CD4-positive, alpha-beta T cell treated with Interleukin-21 for 1 hour (primary cell): ENCODE results near the gene MYO1D.
"Not testable (repeated sequence)": the region's sequence is repeated elsewhere in the genome, so short reads cannot be mapped to it uniquely, and the experiment has no call there.

Experiments
- DNase-seq: peaks from one replicate; pipeline ENCODE4 v3.0.0-alpha.2; 2020

Gene MYO1D

DNA sequence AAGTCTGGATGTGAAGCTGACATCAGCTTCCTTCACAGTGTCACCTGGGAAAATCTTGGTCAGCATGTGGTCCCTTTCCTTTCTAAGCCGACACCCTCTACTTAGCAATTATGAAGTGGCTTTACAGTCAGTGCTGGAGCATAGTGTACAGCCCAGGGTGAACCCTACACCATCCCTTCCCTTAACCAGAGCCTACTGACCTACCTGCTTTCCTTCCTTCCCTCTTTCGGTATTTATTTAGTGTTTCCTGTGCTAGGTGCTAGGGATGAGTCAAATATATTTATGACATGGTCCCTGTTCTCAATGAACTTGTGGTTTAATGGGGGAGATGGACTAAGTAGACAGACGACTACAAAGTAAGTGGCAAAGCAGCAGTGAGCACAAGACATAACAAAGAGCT lies 312.6 kb downstream of the MYO1D start:
- DNase-seq = no peak

DNA sequence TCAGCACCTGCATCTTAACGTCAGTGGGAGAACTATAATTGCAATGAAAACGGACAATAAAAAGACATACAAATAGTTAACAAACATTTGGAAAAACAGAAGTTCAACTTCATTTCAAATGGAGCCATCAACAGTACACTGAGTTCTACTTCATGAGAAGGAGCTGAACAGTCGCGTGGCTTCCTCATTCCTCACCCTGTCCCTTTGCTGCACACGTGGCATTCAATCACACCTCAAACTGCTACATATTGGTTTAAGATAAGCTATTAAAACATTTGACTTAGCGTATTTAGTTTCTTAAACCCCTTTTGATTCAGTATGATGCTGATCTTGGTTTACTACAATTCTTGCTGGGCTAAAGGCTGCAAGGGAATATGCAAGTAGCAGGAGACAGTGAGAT lies 313.3 kb downstream of the MYO1D start:
- DNase-seq = no peak

DNA sequence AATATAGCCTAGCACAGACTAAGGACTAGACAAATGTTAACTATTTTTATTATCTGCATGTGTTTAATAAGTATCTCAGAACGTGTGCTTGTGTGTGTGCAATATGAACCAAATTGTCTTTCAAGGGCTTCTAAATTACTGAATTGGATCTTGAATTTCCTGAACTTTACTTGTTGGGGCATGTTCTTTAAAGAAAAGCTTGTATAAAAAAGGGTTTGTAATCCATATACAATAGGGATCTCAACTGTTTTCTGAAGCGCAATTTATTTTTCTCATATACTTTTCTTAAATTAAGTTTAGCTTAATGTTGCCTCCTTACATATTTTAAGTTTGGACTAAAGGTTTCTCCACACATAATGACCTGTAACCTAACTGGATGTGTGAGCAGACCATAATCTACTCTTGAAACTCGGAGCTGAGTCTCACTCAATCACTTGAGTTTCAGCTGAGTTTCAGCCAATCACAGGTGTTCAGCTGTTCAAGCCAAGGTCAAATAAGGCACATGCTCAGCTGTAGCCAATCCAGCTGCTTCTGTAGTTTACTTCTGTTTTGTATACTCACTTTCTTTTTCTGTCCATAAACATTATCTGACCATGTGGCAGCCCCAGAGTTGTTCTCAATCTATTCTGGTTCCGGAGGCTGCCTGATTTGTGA lies 317.8 kb downstream of the MYO1D start:
- no peak for DNase-seq

DNA sequence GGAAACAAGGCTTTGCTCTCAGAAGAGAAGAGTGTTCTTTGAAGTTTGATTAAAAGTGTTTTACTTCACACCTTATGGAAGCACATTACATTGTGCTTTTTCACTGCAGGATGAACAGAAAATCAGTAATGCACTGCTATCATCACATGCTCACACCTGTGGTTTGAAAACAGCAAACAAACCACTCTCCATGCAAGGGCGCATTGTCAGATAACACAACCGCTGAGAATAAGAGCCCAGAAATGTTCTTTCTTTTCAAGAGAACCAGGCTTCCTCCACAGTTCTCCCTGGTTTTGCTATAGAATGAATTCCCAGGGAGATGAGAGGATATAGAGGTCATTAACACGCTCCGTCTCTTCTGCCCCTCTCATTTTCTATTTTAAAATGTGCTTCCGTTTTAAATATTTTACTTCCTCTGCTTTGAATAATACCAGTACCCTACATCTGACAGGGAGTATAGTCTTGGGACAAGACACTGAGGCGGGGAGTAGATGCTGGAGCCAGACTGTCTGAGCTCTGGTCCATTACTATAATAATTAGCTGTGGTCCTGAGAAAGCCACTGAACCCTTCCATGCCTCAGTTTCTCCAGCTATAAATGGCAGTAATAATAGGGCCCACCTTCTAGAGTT lies 318.5 kb downstream of the MYO1D start:
- DNase-seq = no peak

DNA sequence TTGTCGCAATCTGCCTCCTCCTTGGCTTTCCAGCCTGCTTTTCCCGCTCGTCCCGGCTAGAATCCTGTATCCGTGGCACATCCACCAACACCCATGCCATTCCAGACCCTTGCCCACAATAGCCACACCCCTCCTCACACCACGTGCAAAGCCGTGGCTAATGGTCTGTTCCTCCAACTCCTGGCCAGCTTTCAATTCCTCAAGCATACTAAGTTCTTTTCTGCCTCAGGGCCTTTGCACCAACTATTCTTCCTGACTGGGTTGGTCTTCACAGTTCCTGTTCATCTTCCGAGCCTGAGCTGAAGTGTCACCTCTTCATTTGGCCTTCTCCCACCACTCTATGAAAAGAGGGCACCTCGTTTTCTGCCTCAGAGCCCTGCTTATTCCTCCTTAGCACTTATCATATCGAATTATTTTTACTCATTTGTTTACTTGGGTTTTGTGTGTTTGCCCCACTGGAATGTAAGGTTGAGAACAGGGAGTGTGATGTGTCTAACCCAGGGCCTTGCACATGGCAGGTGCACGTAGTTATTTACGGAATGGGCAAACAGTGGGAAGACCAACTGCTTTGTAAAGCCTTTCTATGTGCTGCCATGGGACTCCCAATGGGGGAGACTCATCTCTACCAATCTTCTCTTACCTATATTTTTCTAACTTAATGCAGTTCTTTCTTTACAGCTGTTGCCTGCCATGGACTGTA lies 321.2 kb downstream of the MYO1D start:
- no peak for DNase-seq

DNA sequence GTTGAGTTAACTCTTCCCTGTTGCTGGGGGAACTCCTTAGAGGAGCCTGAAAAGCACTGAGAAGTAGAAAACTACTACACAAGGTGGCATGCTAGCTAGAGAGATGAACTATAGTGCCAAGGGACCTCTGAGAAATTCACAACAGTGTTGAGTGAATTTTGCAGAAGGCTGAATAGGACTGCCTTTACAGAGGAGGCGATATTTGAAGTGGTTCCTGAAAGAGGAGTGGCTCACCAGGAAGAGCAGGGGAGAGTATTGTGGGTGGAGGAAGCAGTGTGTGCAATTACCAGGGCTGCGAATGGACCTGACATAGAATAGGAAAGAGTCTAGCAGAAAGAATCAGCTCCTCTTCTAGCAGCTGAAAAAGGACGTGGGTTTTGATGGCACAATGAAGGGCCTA lies 323.8 kb downstream of the MYO1D start:
- no peak for DNase-seq

DNA sequence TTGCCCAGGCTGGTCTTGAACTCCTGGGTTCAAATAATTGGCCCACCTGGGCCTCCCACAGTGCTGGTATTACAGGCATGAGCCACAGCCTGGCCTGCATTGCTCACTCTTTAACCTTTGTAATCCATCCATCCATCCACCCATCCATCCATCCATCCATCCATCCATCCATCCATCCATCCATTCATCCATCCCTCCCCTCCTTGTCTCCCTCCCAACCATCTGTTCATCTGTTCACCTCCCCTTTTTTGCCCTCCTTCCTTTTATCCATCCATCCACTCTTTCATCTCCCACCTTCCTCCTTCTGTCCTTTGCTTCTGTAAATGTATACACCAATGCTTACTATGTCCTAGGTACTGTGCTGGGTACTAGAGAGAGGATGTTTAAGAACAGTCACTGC lies 324.6 kb downstream of the MYO1D start:
- DNase-seq = no peak

DNA sequence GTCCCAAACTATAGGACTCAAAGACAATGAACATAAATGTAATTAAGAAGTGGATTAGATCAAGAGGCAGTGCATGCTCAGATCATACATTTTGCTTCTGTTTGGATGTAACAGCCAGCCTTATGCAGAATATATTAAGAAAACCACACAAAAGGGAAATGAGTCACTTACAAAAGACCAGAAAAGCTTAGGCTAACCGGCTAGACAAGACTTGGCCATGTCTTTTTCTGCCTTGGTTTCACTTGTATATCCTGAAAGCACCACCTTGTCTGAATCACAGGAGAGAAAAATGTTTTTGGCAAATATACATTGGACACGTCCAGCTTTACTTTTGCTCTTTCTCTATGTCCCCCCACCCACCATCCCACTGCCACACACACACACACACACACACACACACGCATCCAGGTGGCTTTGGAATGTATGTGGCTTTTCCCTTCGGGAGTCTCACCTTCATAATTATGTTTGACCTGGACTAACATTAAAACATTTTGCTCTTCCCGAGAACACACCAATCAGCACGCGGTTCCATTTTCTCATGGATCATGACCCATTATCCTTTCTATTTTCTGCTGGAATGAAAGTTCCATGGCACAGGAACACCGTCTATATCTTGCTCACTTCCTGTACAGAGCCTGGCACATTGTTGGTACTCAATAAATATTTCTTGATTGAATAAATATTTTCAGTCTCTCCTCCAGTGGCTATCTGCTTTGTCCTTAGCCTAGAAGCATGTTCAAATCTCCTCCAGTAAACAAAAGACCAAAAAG lies 325.6 kb downstream of the MYO1D start:
- DNase-seq = peak; percentile 13

DNA sequence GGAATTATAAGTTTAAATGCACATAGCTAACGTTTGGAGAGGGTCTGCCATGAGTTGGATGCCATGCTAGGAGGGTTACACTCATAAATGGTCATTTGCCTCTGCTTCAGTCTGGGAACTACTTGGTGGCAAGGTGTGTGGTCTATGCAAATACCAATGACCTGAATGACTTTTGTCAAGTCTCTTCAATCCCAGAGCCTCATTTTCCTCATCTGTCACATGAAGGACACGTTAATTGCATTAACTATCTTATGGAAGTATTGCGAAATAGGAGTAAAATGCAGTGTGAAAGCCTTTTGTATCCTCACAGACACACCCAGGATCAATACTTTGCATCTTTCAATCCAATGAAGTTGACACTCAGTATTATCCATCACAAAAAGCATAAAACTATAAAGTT lies 327.4 kb downstream of the MYO1D start:
- no peak for DNase-seq

DNA sequence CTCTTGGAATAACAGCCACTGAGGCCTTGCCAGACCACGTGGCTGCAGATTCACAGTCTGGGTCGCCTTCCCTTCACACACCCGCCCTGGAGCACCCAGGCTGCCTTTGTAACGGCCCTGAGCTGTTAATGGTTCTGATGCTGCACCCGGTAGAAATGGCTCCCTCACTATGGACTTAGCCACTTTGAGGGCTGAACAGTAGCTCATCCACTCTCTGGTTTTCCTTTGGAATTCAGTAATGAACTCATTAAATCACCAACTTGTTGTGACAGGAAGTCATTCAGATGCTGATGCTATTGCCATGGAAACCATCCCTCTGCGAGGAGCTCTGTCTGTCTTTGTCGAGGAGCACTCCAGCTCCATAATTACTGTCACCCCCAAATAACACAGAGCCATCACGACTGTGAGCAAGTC lies 330.9 kb downstream of the MYO1D start:
- no peak for DNase-seq

DNA sequence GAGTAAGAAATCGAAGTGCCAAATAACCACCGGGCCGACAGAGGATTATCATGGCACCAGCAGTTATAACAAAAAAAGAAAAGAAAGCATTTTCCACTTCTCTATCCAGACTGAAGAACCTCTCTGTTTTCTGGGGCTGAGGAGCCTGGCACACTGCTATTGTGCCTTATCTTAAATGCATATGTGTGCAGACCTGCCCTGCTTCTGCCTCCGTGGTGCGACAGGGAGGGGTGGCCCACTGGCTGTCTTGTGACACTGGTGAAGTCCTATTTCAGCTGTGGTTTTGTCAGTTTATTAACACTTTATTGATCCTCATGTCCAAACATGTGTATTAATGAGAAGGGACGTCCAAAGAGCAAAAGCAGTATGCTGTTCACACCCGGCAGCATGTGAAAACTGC lies 334.7 kb downstream of the MYO1D start:
- no peak for DNase-seq

DNA sequence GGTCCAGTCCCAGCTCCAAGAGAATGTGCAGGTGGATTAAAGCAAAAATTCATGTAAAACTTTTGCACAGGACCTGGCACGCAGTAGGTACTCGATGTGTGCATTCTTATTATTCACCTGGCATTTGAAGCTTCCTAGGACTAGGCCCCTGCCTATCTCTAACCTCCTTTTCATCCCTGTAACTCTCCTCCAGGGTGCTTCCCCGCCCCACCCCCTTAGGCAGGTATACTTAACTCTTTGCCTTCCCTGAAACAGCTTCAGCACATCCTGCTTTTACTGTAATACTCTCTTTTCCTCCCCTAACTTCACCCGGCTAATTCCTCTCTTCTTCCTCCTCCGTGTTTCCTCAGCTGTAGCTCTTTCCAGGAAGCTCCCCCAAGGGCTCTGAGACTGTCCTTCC lies 335.3 kb downstream of the MYO1D start:
- no peak for DNase-seq

DNA sequence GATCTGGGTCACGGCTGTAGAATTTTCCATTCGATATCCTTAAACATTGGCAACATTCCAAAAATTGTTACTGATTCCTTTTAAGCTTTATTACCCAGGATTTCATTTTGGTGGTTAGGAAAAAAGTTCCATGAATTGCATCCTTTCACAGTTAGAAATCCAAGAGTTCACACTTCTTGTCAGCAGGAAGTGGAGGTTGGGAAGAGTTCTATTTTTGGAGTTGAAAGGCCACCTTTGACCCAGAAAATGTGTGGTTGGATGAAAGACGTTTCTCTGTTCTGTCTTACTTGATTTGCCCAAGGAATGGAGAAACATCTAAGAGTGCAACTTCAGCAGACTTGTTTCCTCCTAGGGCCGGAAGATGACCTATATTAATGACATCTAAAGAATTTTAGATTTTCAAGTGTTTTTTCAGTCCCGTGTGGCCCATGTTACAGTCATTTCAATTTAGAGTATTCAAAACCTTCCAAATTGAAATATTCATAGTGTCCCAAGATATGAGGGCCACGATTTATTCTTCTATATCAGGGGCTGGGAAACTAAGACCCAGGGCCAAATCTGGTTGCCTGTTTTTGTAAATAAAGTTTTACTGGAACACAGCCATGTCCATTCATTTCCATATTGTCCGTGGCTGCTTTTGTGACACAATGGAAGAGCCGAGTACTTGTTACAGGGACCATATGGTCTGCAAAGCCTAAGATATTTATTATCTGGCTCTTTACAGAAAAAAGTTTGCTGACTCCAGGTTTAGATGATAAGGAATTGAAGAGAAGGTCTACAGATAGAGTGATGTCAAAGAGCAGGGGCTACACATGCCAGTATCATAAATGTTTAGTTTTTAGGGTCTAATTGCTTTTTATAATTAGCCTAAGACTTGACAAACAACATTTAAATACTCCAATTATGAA lies 339.9 kb downstream of the MYO1D start:
- DNase-seq = no peak

DNA sequence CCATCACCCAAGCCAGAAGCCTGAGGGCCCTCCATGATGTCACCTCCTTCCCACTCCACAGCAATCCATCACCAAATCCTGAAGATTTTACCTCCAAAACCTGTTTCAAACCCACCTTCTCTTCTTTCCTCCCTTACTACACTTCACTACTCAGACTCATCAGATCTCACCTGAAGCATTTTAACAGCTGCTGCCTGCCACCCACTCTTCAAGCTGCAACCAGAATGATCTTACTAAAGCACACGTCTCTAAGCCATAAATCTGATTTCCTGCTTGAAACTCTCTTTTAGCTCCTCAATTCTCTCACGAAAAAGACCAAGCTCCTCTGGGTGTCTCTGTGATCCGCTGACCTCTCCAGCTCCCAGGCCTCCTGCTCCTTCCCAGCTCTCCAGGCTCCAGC lies 343.6 kb downstream of the MYO1D start:
- no peak for DNase-seq

DNA sequence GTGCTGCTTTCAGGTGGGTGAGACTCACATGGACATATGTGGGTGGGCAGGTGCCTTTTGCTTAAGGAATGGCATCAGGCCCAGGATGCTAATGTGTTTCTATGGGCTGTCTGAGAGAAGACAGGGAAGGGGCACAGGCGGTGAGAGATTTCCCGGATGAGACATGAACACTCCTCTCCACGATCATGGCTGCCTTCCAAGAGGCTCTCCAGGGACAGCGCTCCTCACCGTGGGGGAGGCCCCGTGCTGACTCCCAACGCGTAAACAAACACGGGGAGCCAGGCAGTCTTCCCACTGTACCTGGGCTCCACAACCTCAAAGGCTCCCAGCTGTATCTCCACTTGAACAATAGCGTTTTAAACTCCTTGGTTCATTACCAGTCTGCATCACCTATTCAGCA lies 347.3 kb downstream of the MYO1D start:
- DNase-seq = no peak

DNA sequence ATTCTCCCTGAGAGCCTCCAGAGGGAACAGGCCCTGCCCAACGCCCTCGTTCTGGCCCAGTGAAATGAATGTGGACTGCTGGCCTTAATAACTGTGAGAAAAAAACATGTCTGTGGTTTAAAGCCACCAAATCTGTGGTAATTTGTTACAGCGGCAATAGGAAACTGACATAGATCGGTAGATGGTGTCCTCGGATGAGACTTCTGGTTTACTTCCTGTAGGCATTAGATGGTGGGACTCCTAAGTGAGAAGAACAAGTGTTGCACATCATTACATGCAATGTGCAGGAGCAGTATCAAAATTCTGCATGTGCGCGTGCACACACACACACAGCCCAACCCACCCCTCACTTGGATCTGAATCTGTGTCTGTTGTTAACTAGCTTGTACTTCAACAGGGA lies 348.1 kb downstream of the MYO1D start:
- DNase-seq = peak; percentile 35

DNA sequence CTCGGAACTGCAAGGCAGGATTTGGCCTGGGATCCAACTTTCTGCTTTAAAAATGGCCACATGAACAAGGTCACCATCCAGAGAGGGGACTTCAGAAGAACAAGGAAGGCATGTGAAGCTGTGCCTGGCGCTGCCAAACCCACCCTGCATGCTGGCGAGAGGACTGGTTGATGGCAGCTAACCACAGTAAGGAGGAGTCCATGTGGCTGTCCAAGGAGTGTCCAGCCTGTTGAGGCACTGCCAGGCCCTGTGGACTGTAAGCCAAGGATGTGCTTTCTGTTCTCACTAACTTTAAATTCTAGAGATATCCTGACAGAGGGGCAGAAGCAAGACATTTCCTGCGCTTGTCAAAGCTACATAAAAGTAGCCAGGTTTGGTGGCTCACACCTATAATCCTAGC lies 349.8 kb downstream of the MYO1D start:
- DNase-seq = no peak

DNA sequence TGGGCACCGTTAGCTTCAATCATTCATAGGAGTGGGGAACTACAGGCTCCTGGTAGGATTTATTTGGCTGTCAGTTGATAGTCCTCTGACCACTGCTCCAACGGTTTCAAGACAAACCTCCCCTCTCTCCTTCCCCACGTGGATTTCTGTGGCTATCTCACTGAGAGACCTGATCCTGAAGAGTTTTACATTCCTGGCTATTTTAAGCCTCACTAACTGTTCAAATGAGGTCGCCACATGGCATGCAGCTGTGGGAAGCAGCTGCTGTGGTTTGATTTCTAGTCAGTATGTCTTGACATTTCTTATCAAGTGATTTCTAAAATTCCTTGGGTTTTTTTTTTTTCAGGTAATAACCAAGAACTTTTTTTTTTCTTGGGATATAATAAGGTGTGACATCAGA lies 351.8 kb downstream of the MYO1D start:
- DNase-seq = no peak

DNA sequence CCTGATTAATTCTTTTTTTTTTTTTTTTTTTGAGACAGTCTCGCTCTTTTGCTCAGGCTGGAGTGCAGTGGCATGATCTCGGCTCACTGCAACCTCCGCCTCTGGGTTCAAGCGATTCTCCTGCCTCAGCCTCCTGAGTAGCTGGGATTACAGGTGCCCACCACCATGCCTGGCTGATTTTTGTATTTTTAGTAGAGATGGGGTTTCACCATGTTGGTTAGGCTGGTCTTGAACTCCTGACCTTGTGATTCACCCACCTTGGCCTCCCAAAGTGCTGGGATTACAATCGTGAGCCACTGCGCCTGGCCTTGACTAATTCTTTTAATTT lies 352.4 kb downstream of the MYO1D start:
- DNase-seq = not testable (repeated sequence)

DNA sequence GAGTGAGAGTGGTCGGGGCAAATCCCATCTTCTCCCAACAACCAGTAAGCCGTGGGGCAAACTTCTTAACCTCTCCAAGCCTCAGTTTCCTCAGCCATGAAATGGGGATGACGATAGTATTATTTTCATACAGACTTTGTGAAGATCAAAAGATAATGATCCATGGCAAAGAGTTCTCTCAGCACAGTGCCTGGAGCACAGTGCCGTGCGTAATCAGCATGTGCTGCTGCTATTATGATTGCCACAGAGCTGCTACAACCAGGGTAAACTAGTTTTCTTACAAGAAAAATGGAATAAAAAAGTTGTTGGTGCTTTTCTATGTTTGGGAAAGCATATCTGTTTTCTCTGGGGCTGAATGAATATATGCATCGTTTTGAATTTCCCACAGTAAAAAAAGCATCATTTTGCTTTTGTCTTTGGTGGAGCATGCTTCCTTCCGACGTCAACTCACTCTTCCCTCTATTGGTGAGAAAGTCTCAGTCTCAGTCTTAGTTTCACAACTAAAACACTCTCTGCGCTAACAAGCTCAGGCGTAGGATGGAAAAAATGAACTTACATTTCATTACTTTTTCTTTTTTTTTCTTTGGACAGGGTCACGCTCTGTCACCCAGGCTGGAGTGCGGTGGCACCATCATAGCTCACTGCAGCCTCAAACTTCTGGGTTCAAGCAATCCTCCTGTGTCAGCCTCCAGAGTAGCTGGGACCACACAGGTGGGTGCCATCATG lies 352.9 kb downstream of the MYO1D start:
- DNase-seq = peak; percentile 49

DNA sequence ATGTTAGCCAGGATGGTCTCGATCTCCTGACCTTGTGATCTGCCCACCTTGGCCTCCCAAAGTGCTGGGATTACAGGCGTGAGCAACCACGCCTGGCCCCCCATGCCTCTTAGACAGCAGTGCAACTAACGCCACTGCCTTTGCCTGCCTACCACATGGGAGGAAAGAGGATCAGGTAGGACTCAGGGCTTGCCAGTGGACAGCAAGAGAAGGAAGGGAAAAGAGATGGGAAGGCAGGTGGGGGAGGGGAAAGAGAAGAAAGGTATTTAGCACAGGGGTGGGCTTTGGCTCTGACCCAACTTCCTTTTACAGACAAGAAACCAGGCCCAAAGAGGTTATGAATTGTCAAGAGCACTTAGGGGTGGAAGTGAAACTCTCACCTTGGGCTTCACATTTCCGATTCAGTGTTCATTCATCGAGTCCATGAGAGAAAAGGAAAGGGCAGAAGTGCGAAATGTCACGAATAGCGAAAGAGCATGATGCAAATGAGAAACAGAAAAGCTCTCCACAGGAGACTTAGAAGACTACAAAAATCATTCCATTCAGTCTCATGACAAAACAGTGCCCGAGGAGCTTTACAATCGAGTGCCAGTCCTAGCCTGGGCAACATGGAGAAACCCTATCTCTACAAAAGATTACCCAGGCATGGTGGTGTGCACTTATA lies 353.8 kb downstream of the MYO1D start:
- peak; percentile 56 for DNase-seq
